Activated B cell treated with CpG ODN at 0.5 μM for 24 hours (primary cell): ENCODE measurements around the gene SHQ1. TPM values are rescaled to one million over a fixed set of nuclear protein-coding genes. Genes with fewer than 3 reads are reported as not detected.

Source experiments
- ATAC-seq: fragments of 200-7000 bp; cut with Tn5 transposase; one replicate; pipeline ENCODE4 v1.10.0; 2021; ENCODE audit warnings: low read depth, mild to moderate bottlenecking, moderate library complexity
- CTCF ChIA-PET: fragments of 350-600 bp; sonication (Branson Sonifier 250); formaldehyde crosslinking; loops from one replicate; lab custom pipeline; 2021; ENCODE audit warnings: antibody characterized with exemption; lab: Charles Lee
- POLR2A ChIA-PET: fragments of 350-600 bp; sonication (Branson Sonifier 250); formaldehyde crosslinking; loops from one replicate; lab custom pipeline; 2021; ENCODE audit warnings: antibody characterized with exemption; lab: Charles Lee
- DNase-seq: peaks from one replicate; pipeline ENCODE4 v3.0.0; 2022
- H3K27ac Mint-ChIP-seq: one replicate; pipeline ENCODE4 v1.8.0; 2020; ENCODE audit warnings: mixed read lengths
- H3K27me3 Mint-ChIP-seq: one replicate; pipeline ENCODE4 v1.8.0; 2021; ENCODE audit warnings: mixed read lengths
- H3K36me3 Mint-ChIP-seq: one replicate; pipeline ENCODE4 v1.8.0; 2021; ENCODE audit warnings: low read depth, mixed read lengths
- H3K4me1 Mint-ChIP-seq: one replicate; pipeline ENCODE4 v1.8.0; 2021; ENCODE audit warnings: mixed read lengths
- H3K4me3 Mint-ChIP-seq: one replicate; pipeline ENCODE4 v1.8.0; 2020; ENCODE audit warnings: mild to moderate bottlenecking, mixed read lengths
- H3K9me3 Mint-ChIP-seq: one replicate; pipeline ENCODE4 v1.8.0; 2020; ENCODE audit warnings: mixed read lengths
- CTCF ChIP-seq: fragments of 200-600 bp; IDR thresholded peaks from one replicate; pipeline ENCODE4 v1.8.0; 2022; ENCODE audit warnings: antibody characterized with exemption, mild to moderate bottlenecking
- intact Hi-C: fragments of 100-400 bp; cut with micrococcal nuclease; formaldehyde crosslinking; loops from one replicate; pipeline ENCODE4 v1.15.1; 2024
- total RNA-seq: library from RNA; stranded (reverse); gene quantifications from 2 replicates; pipeline ENCODE4 v1.2.3, GENCODE V29; 2022

The SHQ1 gene
- total RNA-seq, 1 donor from 2014 or later, result 25.3 TPM

- H3K27ac Mint-ChIP-seq, result peak overlapping the region; percentile 79
- peak overlapping the region; percentile 92 for H3K4me3 Mint-ChIP-seq
- intact Hi-C loops, result no loop called here
- H3K4me1 Mint-ChIP-seq, result peaks cover 45% of the 10 kb centered on the region
- ATAC-seq (no peak), DNase-seq (no peak)
- TF ChIP-seq CTCF, result no peak
- ChIA-PET POLR2A (no interaction called here), CTCF (no interaction called here)
- H3K9me3 Mint-ChIP-seq, result no peaks in the 10 kb centered on the region
- H3K36me3 Mint-ChIP-seq, result peaks cover 26% of the 10 kb centered on the region
- no peaks in the 10 kb centered on the region for H3K27me3 Mint-ChIP-seq
Measured at GRCh38 chr3:72847282-72847681, 963 bp downstream of the SHQ1 start.

GRCh38 chr3:72846166-72846565 is 2.1 kb downstream of the SHQ1 start:
- intact Hi-C loops, result no loop called here
- DNase-seq, result no peak
- ATAC-seq, result no peak
- no peaks in the 10 kb centered on the region for H3K27me3 Mint-ChIP-seq
- H3K9me3 Mint-ChIP-seq, result no peaks in the 10 kb centered on the region
- POLR2A ChIA-PET, result no interaction called here
- peaks cover 45% of the 10 kb centered on the region for H3K4me1 Mint-ChIP-seq
- CTCF ChIA-PET, result no interaction called here
- H3K36me3 Mint-ChIP-seq, result peaks cover 37% of the 10 kb centered on the region
- H3K4me3 Mint-ChIP-seq, result peak overlapping the region; percentile 35
- no peak for TF ChIP-seq CTCF
- H3K27ac Mint-ChIP-seq, result no peak overlapping the region

- CTCF ChIA-PET, result no interaction called here
- no peak for TF ChIP-seq CTCF
- H3K4me3 Mint-ChIP-seq, result no peak overlapping the region
- POLR2A ChIA-PET, result interaction anchor here (1.0 kb wide), 1 partner anchor 10 kb away, joined by 3 read pairs; no protein-coding TSS in a partner anchor
- no peaks in the 10 kb centered on the region for H3K9me3 Mint-ChIP-seq
- H3K36me3 Mint-ChIP-seq, result peaks cover 48% of the 10 kb centered on the region
- ATAC-seq (no peak), DNase-seq (no peak)
- H3K27ac Mint-ChIP-seq, result no peak overlapping the region
- intact Hi-C loops, result no loop called here
- peaks cover 45% of the 10 kb centered on the region for H3K4me1 Mint-ChIP-seq
- H3K27me3 Mint-ChIP-seq, result no peaks in the 10 kb centered on the region
Measured at GRCh38 chr3:72844436-72844993, 3.7 kb downstream of the SHQ1 start.

- peaks cover 69% of the 10 kb centered on the region for H3K36me3 Mint-ChIP-seq
- ChIA-PET POLR2A (no interaction called here), CTCF (no interaction called here)
- intact Hi-C loops, result no loop called here
- no peak overlapping the region for H3K4me3 Mint-ChIP-seq
- no peaks in the 10 kb centered on the region for H3K27me3 Mint-ChIP-seq
- H3K4me1 Mint-ChIP-seq, result peaks cover 2% of the 10 kb centered on the region
- ATAC-seq (no peak), DNase-seq (no peak)
- no peaks in the 10 kb centered on the region for H3K9me3 Mint-ChIP-seq
- no peak overlapping the region for H3K27ac Mint-ChIP-seq
- no peak for TF ChIP-seq CTCF
Measured at GRCh38 chr3:72839057-72839456, 9.2 kb downstream of the SHQ1 start.

- Mint-ChIP-seq H3K9me3 (no peaks in the 10 kb centered on the region), H3K4me3 (no peak overlapping the region), H3K36me3 (peaks cover 71% of the 10 kb centered on the region), H3K27me3 (no peaks in the 10 kb centered on the region), H3K27ac (no peak overlapping the region), H3K4me1 (no peaks in the 10 kb centered on the region)
- intact Hi-C loops, result no loop called here
- ChIA-PET CTCF (no interaction called here), POLR2A (interaction anchor here (0.5 to 0.6 kb wide), 2 partner anchors 160 to 489 kb away, joined by 3 read pairs; no protein-coding TSS in a partner anchor)
- DNase-seq (no peak), ATAC-seq (no peak)
- no peak for TF ChIP-seq CTCF
Measured at GRCh38 chr3:72836923-72837322, 11.3 kb downstream of the SHQ1 start.
